BJ (cell line): ENCODE results near the gene MCOLN2. TPM values are rescaled to one million over a fixed set of nuclear protein-coding genes. Genes with fewer than 3 reads are reported as not detected.
A peak's percentile ranks its signal among the peaks of the same experiment; 100 is the strongest.

Source experiments
- CTCF ChIA-PET: fragments of 350-600 bp; formaldehyde crosslinking; extraction: SDS; loops from one replicate; lab custom pipeline; 2021; ENCODE audit warnings: antibody characterized with exemption, inconsistent platforms; lab: Yijun Ruan, JAX
- POLR2A ChIA-PET: fragments of 300-600 bp; sonication (Branson Sonifier 250); formaldehyde crosslinking; extraction: SDS; loops from one replicate; lab custom pipeline; 2021; ENCODE audit warnings: antibody characterized with exemption; lab: Charles Lee
- DNase-seq: peaks from one replicate; pipeline ENCODE4 v3.0.0-alpha.2; 2011; ENCODE audit warnings: low read depth
- H3K27me3 ChIP-seq: 2 replicates; pipeline ENCODE4 v1.6.0; 2011; ENCODE audit warnings: low read length; ENCODE audit not compliant: control insufficient read depth, insufficient read depth
- H3K36me3 ChIP-seq: 2 replicates; pipeline ENCODE4 v1.5.1; 2011; ENCODE audit warnings: low read length; ENCODE audit not compliant: control insufficient read depth, insufficient read depth
- H3K4me3 ChIP-seq: 2 replicates; pipeline ENCODE4 v1.5.1; 2011; ENCODE audit warnings: low read depth, mild to moderate bottlenecking, control low read depth, low read length
- CTCF ChIP-seq: IDR thresholded peaks from 2 replicates; pipeline ENCODE4 v1.5.1; 2011; ENCODE audit warnings: low read depth, mild to moderate bottlenecking, control low read depth, inconsistent platforms, low read length, moderate library complexity; ENCODE audit not compliant: insufficient read depth
- polyA plus RNA-seq: library from polyadenylated mRNA; depleted of rRNA; stranded (reverse); fragments of >200 nt; gene quantifications from 2 replicates; pipeline ENCODE4 v1.2.3, GENCODE V29; 2011

The MCOLN2 gene
- polyA plus RNA-seq, 1 experiment: 0.29 TPM

GRCh38 chr1:85028151-85028550, 31.2 kb upstream of the MCOLN2 start:
- TF ChIP-seq CTCF: no peak
- Histone ChIP-seq H3K36me3 (no peaks in the 10 kb centered on the region), H3K4me3 (no peak overlapping the region), H3K27me3 (no peaks in the 10 kb centered on the region; the same call in 1 of the 2 replicates)
- ChIA-PET POLR2A (interaction anchor here (1.0 kb wide), 1 partner anchor 84 kb away, joined by 4 read pairs; no protein-coding TSS in a partner anchor), CTCF (interaction anchor here (0.7 to 2.3 kb wide), 10 partner anchors 9 to 231 kb away, joined by 3 to 100 read pairs (median 4); a partner anchor contains a TSS)
- no peak for DNase-seq

GRCh38 chr1:85027242-85027983, 30.5 kb upstream of the MCOLN2 start:
- Histone ChIP-seq H3K4me3 (no peak overlapping the region), H3K27me3 (no peaks in the 10 kb centered on the region; the same call in 1 of the 2 replicates), H3K36me3 (no peaks in the 10 kb centered on the region)
- 0 out of 2 replicates have a peak, but pooled peaks have one; percentile 11 for TF ChIP-seq CTCF
- ChIA-PET POLR2A (interaction anchor here (1.0 kb wide), 1 partner anchor 83 kb away, joined by 4 read pairs; no protein-coding TSS in a partner anchor), CTCF (interaction anchor here (0.7 to 2.3 kb wide), 11 partner anchors 10 to 231 kb away, joined by 3 to 100 read pairs (median 4); a partner anchor contains a TSS)
- DNase-seq: no peak

GRCh38 chr1:85025940-85026339, 29.0 kb upstream of the MCOLN2 start:
- ChIA-PET CTCF (interaction anchor here (0.6 to 7.9 kb wide), 2 partner anchors 12 to 82 kb away, joined by 3 to 85 read pairs; no protein-coding TSS in a partner anchor), POLR2A (no interaction called here)
- no peaks in the 10 kb centered on the region; the same call in 1 of the 2 replicates for H3K27me3 ChIP-seq
- no peak overlapping the region for H3K4me3 ChIP-seq
- no peak for DNase-seq
- no peaks in the 10 kb centered on the region for H3K36me3 ChIP-seq
- no peak for TF ChIP-seq CTCF

- DNase-seq: no peak
- Histone ChIP-seq H3K27me3 (no peaks in the 10 kb centered on the region; the same call in 1 of the 2 replicates), H3K36me3 (no peaks in the 10 kb centered on the region), H3K4me3 (no peak overlapping the region)
- POLR2A ChIA-PET: no interaction called here
- TF ChIP-seq CTCF: no peak
- CTCF ChIA-PET: interaction anchor here (0.6 to 7.9 kb wide), 2 partner anchors 15 to 81 kb away, joined by 6 to 85 read pairs; no protein-coding TSS in a partner anchor
Observed at GRCh38 chr1:85024736-85025135, 27.8 kb upstream of the MCOLN2 start.

- no peak overlapping the region for H3K4me3 ChIP-seq
- POLR2A ChIA-PET: no interaction called here
- no peak for TF ChIP-seq CTCF
- no peaks in the 10 kb centered on the region for H3K36me3 ChIP-seq
- CTCF ChIA-PET: interaction anchor here (7.9 kb wide), 1 partner anchor 79 kb away, joined by 85 read pairs; no protein-coding TSS in a partner anchor
- no peaks in the 10 kb centered on the region; the same call in none of the 2 replicates for H3K27me3 ChIP-seq
- no peak for DNase-seq
Observed at GRCh38 chr1:85022700-85023099, 25.8 kb upstream of the MCOLN2 start.
